ENCODE data around the gene SPTAN1.

GRCh38 chr9:128626181-128626580 lies 73.8 kb downstream of the SPTAN1 start:
- TF ChIP-seq CTCF (conservative IDR thresholded peaks at IDR 0.05; ENCODE audit: low read depth, low read length) (no peak), POLR2A (IDR thresholded peaks at IDR 0.05; ENCODE audit: low read depth, low read length) (no peak), USF2 (IDR thresholded peaks at IDR 0.05; ENCODE audit: low read depth, low read length) (no peak), RAD21 (IDR thresholded peaks at IDR 0.05; ENCODE audit: low read length) (no peak), ELK1 (IDR thresholded peaks at IDR 0.05; ENCODE audit: borderline replicate concordance, low read depth, low read length) (no peak), MAZ (IDR thresholded peaks at IDR 0.05; ENCODE audit: borderline replicate concordance, low read depth, low read length) (no peak), BHLHE40 (IDR thresholded peaks at IDR 0.05; ENCODE audit: low read depth, low read length) (no peak), CEBPB (IDR thresholded peaks at IDR 0.05; ENCODE audit: low read depth, low read length) (no peak), NFE2L2 (IDR thresholded peaks at IDR 0.05; ENCODE audit: low read depth, low read length) (no peak), MXI1 (IDR thresholded peaks at IDR 0.05; ENCODE audit: borderline replicate concordance, low read depth, low read length) (no peak), CHD1 (IDR thresholded peaks at IDR 0.05; ENCODE audit: low read depth, low read length) (no peak), RFX5 (IDR thresholded peaks at IDR 0.05; ENCODE audit: low read depth, low read length) (no peak), SMC3 (IDR thresholded peaks at IDR 0.05; ENCODE audit: low read depth, low read length) (no peak), FOS (IDR thresholded peaks at IDR 0.05; ENCODE audit: low read depth, low read length) (no peak)
